Measurements from ENCODE around the gene RBMX.
A peak's percentile ranks its signal among the peaks of the same experiment; 100 is the strongest.
"Not testable (repeated sequence)": the region's sequence is repeated elsewhere in the genome, so short reads cannot be mapped to it uniquely, and the experiment has no call there.

RBMX gene

DNA sequence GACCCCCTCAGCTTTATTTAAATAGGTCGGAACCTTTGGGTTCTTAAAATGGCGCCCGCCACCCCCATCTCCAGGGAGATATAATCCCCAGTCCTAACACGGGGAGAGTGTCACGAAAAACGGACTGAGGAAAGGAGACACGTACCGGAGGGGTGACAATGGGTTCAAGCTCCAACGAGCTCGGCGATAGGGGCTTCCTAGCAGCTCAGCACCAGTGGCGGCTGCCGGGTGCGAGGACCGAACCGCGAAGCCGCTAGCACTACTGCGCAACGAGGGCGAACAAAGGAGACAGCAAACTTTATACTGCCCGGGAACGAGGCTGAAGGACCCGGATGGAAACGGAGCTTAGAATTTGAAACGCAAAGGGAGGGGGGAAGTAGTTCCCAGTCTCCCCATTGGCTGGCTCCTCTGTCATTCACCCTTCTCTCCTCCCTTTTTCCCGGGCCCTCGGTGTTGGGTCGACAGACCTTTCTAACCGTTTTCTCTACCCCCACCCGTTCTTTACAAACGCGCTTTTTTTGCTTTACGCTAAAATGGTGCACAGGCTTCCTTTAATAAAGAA, at the start of gene RBMX:
Gene RBMX (minus strand): TSS at position 274 of the 562 bp plus-strand sequence. CDS start 1,298 bp downstream, outside the sequence.
- DNase-seq (ENCODE audit: low spot score), result peak; percentile 96

GRCh38 chrX:136921438-136921837, 40.9 kb upstream of the RBMX start:
- not testable (repeated sequence) for DNase-seq (ENCODE audit: low spot score)

GRCh38 chrX:136920001-136920400, 39.5 kb upstream of the RBMX start:
- DNase-seq (ENCODE audit: low spot score), result no peak

DNA sequence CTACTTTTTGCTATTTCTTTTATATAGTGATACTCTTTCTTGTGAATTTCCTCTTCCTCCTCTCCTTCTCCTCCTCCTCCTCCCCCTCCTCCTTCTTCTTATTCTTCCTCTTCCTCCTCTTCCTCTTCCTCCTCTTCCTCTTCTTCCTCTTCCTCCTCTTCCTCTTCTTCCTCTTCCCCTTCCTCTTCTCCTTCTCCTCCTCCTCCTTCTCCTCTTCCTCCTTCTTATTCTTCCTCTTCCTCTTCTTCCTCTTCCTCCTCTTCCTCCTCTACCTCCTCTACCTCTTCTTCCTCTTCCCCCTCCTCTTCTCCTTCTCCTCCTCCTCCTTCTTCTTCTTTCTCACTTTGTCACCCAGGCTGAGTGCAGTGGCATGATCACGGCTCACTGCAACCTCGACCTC, 36.3 kb upstream of the RBMX start:
- no peak for DNase-seq (ENCODE audit: low spot score)

- DNase-seq (ENCODE audit: low spot score), result not testable (repeated sequence)
Measured at GRCh38 chrX:136911661-136912060, 31.1 kb upstream of the RBMX start.

GRCh38 chrX:136911253-136911652, 30.7 kb upstream of the RBMX start:
- DNase-seq (ENCODE audit: low spot score), result no peak

- no peak for DNase-seq (ENCODE audit: low spot score)
Measured at GRCh38 chrX:136910565-136911035, 30.1 kb upstream of the RBMX start.

DNA sequence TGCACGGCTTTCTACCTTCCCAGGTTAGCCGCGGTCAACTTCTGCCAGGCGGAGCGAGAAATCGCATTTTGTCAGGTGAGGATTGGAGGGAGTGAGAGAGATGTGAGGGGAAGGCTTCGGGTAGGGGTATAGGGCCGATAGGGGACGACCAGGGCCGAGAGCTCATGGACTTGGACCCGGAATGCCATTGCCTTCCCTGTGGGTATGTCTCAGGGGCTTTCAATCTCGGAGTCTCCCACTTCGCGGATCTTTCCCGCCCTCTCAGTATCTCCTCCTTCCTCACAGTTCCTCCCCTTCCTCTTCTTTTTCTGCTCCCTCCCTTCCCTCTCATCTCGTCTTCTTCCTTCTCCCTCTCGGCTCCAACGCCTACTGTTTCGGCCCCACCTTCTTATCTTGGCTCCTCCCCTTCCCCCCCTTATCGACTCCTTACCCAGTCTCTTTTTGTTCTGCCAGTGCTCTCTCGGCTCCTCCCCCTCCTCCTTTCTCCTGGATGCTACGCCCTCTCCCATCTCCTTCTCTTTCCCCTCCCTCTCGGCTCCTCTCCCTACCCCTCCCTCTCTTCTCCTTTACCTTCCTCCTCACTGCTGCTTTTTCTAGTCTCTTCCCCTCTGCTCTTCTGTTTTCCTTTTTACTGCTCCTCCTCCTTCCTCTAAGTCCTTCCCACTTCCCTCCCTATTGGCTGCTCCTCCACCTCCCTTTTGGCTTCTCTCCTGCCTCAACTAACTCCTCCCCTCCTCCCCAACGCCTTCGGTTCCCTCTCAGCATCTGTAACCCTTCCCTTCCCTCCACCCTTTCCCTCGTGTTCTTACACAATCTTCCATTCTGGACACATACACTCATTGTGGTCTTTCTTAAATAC, 29.4 kb upstream of the RBMX start:
- DNase-seq (ENCODE audit: low spot score), result peak; percentile 94

GRCh38 chrX:136909119-136909705, 28.7 kb upstream of the RBMX start:
- peak; percentile 81 for DNase-seq (ENCODE audit: low spot score)

DNA sequence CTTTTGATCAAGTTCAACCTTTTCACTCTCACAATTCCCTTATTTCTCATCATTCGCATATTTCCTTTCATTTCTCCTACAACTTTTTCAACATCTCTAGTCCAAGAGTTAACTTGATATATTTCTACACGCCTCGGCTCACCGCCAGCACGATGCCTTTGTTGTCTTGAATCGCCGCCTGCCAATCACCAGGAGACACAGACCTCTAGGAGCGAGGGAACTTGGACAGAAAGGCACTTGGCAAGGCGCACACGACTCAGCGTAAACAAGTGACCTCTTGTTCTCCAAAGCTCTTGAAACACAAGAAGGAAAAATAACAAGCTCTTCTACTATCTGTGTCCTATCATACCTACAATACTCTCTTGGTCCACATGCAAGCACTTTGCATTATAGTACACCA, 27.1 kb upstream of the RBMX start:
- DNase-seq (ENCODE audit: low spot score), result peak; percentile 73

DNA sequence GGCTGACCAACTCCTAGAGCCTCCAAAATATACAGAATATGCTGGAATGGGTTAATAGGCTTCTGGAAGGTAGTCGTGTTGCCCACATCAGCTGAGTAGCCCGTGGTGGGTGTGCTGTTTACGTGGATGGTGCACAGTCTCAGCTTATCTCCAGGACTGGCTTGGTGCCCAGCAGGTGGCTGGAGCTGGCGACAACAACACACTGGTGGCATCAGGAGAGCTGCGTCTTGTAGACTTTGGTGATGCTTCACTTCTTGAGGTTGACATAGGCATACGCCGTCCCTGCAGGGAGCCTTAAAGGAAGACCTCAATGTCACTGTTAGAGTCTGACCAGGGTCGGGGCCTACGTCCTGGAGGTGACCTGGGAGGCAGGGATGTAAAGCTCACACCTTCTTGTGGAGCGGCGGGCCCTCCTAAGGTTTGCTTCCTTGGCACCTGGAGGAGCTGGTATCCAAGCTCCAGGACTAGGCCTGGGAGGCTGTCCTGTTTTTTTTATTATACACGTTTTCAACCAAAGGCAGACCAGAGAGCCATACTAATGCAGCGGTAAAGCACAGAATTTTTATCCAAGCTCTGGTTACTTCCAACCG, 26.5 kb upstream of the RBMX start:
- DNase-seq (ENCODE audit: low spot score), result no peak

DNA sequence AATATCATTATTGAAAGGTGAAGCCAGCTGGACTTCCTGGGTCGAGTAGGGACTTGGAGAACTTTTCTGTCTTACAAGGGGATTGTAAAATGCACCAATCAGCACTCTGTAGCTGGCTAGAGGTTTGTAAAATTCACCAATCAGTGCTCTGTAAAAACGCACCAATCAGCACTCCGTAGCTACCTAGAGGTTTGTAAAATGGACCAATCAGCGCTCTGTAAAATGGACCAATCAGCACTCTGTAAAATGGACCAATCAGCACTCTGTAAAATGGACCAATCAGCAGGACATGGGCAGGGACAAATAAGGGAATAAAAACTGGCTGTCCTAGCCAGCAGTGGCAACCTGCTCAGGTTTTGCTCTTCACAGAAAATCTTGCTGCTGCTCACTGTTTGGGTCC, 23.5 kb upstream of the RBMX start:
- DNase-seq (ENCODE audit: low spot score), result not testable (repeated sequence)

GRCh38 chrX:136900071-136900470, 19.5 kb upstream of the RBMX start:
- DNase-seq (ENCODE audit: low spot score), result not testable (repeated sequence)

- DNase-seq (ENCODE audit: low spot score), result no peak
Measured at GRCh38 chrX:136899221-136899620, 18.7 kb upstream of the RBMX start.

DNA sequence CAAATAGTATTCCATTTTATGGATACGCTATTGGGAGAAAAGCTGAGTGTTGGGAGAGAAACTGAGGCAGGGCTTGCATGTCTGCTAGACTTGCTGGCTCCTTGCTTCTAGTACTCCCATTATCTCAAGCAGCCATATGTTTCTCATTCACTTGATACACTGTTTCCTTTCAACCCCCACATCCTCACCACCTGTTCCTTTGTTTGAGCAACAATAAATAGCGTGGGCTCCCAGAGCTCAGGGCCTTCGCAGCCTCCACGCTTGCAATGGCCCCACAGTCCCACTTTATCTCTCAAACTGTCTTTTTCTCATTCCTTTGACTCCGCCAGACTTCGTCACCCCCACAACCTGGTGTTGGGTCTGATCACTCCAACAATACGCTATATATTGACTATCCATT, 18.2 kb upstream of the RBMX start:
- DNase-seq (ENCODE audit: low spot score), result not testable (repeated sequence)

GRCh38 chrX:136896121-136896914, 15.8 kb upstream of the RBMX start:
- DNase-seq (ENCODE audit: low spot score), result no peak

GRCh38 chrX:136892412-136892811, 11.9 kb upstream of the RBMX start:
- no peak for DNase-seq (ENCODE audit: low spot score)

DNA sequence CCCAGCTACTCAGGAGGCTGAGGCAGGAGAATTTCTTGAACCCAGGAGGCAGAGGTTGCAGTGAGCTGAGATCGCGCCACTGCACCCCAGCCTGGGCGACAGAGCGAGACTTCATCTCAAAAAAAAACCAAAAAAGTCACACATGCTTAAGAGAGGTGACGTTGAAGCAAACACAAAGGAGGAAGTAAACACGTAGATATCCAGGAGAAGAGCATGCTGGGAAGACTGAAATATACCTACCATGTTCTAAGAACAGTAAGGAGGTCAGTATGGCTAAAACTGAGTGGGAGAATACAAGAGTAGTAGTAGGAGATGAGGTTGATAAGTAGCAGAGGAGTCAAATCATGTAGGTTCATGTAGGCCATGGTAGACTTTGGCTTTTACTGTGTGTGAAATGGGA, 10.1 kb upstream of the RBMX start:
- not testable (repeated sequence) for DNase-seq (ENCODE audit: low spot score)

- DNase-seq (ENCODE audit: low spot score), result no peak
Measured at GRCh38 chrX:136889269-136889668, 8.7 kb upstream of the RBMX start.

DNA sequence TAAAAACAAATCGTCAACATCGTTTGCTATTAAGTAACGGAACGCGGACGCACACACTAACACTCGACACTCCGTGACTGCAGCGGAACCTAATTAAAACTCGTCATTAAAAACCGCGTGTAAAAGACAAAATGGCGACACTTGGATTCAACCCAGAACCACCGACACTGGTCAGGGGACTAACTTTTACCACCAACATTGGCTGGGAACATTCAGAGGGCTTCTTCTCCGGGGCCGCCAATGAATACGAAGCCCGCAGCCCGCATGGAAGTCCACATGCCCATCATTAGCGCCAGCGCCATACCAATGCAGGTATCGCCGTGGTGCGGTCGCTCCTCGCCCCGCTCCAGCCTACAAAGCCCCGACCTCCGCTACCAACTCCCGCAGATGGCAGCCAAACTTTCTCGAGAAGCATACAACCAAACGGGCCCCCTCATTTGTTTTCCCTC, 498 bp downstream of the RBMX start:
- no peak for DNase-seq (ENCODE audit: low spot score)

DNA sequence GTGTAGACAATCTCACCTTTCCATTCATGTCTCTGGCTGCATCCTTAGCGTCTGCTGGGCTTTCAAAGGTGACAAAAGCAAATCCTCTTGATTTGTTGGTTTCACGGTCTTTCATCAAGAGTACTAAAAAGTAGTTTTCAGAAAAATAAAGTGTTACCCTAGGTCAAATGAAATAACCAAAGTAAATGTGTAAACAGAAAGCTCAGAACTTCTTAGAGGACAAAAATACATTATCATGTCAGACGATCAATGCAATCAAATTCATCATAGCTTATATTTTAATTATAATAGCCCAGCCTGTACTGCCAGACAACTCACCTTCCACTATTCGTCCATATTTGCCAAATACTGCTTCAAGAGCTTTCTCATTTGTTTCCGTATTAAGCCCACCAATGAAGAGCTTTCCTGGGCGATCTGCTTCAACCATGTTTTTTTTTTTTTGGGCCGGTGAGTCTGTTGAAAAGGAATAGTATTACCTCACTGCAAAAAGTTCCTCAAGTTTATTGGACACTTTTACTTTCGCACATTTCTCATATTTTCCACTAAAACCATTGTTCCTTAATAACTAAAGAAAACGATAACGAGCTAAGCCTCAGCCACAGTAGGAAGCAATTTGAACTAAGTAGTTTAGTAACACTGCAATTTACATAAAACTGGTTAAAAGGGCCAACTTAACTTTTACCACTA, 1.4 kb downstream of the RBMX start:
- no peak for DNase-seq (ENCODE audit: low spot score)

All from COLO829 (cell line).